ENCODE measurements around the gene THBS2. TPM values are rescaled to one million over a fixed set of nuclear protein-coding genes. Genes with fewer than 3 reads are reported as not detected.
A peak's percentile ranks its signal among the peaks of the same experiment; 100 is the strongest.

Gene THBS2
- total RNA-seq, 4 donors from 2014 or later: 12.0 to 74.7 (median 16.4) TPM

- H3K9me3 ChIP-seq: no peaks in the 10 kb centered on the region
- peaks cover 8 to 17% of the 10 kb centered on the region in 2 donors for H3K4me1 ChIP-seq
- H3K4me3 ChIP-seq (replicated peaks in 1 of 3): no peak overlapping the region
- TF ChIP-seq CTCF (IDR thresholded peaks at IDR 0.05) (no peak), POLR2A (IDR thresholded peaks at IDR 0.05) (no peak)
- H3K27me3 ChIP-seq: no peaks in the 10 kb centered on the region
- H3K36me3 ChIP-seq: no peaks in the 10 kb centered on the region
- H3K27ac ChIP-seq: no peak overlapping the region
- WGBS, 2 donors: 79 to 87% methylated on average over 10 of the region's 10 CpGs
- intact Hi-C loops (cut with DNase I): no loop called here
- DNase-seq: no peak
These were observed 2.0 kb upstream of the THBS2 start for GRCh38 chr6:169255643-169256042.

DNA sequence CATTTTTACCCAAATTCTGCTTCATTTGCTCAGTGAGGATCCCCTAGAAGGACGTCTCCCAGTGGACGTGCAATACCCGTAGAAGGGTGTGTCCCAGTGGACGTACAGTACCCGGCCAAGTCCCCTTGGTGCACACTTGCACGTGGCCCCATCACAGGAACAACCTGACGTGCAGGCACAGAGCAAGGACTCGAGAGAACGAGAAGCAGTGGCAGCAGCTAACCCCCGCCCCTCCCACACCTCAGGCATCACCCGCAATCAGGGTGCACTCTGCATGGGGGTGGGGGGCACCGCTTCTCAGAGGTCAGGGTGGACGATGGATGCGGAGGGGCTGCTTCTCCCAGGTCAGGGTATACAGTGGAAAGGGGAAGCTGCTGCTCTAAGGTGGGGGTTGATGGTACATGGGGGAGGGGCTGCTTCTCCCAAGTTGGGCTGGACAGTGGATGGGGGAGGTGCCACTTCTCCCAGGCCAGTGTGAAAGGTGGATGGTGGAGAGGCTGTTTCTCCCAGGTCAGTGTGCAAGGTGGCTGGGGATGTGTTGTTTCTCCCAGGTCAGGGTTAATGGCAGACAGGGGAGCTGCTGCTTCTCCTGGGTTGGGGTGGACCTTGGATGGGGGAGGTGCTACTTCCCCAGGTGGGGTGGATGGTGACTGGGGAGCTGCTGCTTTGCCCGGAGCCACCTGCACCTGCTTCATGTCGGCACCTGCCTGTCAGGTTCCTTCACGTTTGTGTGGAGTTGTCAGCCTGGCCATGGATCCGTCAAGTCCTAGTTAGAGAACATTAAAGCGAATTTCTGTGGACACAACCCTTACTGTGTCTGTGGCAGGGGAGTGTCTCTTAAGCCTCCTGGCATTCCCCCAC is 1.0 kb upstream of the THBS2 start:
- H3K27me3 ChIP-seq: no peaks in the 10 kb centered on the region
- no peaks in the 10 kb centered on the region for H3K36me3 ChIP-seq
- DNase-seq: no peak
- WGBS, 2 donors: 29 to 40% methylated on average over 12 to 14 of the region's 19 CpGs
- H3K27ac ChIP-seq: no peak overlapping the region
- H3K4me3 ChIP-seq (replicated peaks in 1 of 3): no peak overlapping the region
- intact Hi-C loops (cut with DNase I): no loop called here
- no peak for TF ChIP-seq POLR2A (IDR thresholded peaks at IDR 0.05)
- TF ChIP-seq CTCF (IDR thresholded peaks at IDR 0.05): no peak
- no peaks in the 10 kb centered on the region for H3K9me3 ChIP-seq
- peaks cover 8 to 17% of the 10 kb centered on the region in 2 donors for H3K4me1 ChIP-seq

GRCh38 chr6:169252505-169253189 is 999 bp downstream of the THBS2 start:
- intact Hi-C loops (cut with DNase I): no loop called here
- Histone ChIP-seq H3K9me3 (no peaks in the 10 kb centered on the region), H3K27me3 (no peaks in the 10 kb centered on the region), H3K27ac (peak overlapping the region in 2 of 3 donors; percentile 41 to 53), H3K4me1 (peaks cover 8 to 17% of the 10 kb centered on the region in 2 donors), H3K36me3 (no peaks in the 10 kb centered on the region), H3K4me3 (replicated peaks in 1 of 3) (no peak overlapping the region)
- TF ChIP-seq CTCF (IDR thresholded peaks at IDR 0.05) (no peak), POLR2A (IDR thresholded peaks at IDR 0.05) (no peak)
- peak; percentile 67 to 72 for DNase-seq
- 7 to 17% methylated on average over 10 to 14 of the region's 14 CpGs for WGBS, 2 donors

GRCh38 chr6:169251822-169252504 is 1.7 kb downstream of the THBS2 start:
- TF ChIP-seq POLR2A (IDR thresholded peaks at IDR 0.05) (no peak), CTCF (IDR thresholded peaks at IDR 0.05) (no peak)
- H3K4me1 ChIP-seq: peaks cover 8 to 17% of the 10 kb centered on the region in 2 donors
- no peaks in the 10 kb centered on the region for H3K27me3 ChIP-seq
- no peak for DNase-seq
- no peaks in the 10 kb centered on the region for H3K9me3 ChIP-seq
- peak overlapping the region in 1 of 3 donors; percentile 5 for H3K4me3 ChIP-seq (replicated peaks in 1 of 3)
- no peaks in the 10 kb centered on the region for H3K36me3 ChIP-seq
- H3K27ac ChIP-seq: peak overlapping the region; percentile 14 to 53 (median 41)
- 24 to 25% methylated on average over 14 to 20 of the region's 20 CpGs for WGBS, 2 donors
- intact Hi-C loops (cut with DNase I): no loop called here

Data from thyroid gland (tissue), 4 donors.